ENCODE data around the gene TNFRSF25. TPM values are rescaled to one million over a fixed set of nuclear protein-coding genes. Genes with fewer than 3 reads are reported as not detected.

TNFRSF25 gene
- total RNA-seq, 1 donor from 2014 or later, result 10.0 TPM

GRCh38 chr1:6505367-6506209 is 39.6 kb upstream of the TNFRSF25 start:
- Histone ChIP-seq H3K4me3 (no peak overlapping the region), H3K36me3 (no peaks in the 10 kb centered on the region), H3K27me3 (no peaks in the 10 kb centered on the region), H3K4me1 (peaks cover 21% of the 10 kb centered on the region), H3K9me3 (no peaks in the 10 kb centered on the region), H3K27ac (no peak overlapping the region)
- ATAC-seq, result no peak
- DNase-seq, result no peak
- intact Hi-C loops (cut with DNase I), result no loop called here
- no peak for TF ChIP-seq CTCF (IDR thresholded peaks at IDR 0.05)

GRCh38 chr1:6504887-6505286 is 38.9 kb upstream of the TNFRSF25 start:
- intact Hi-C loops (cut with DNase I), result no loop called here
- no peaks in the 10 kb centered on the region for H3K27me3 ChIP-seq
- H3K9me3 ChIP-seq, result no peaks in the 10 kb centered on the region
- no peak overlapping the region for H3K4me3 ChIP-seq
- no peak overlapping the region for H3K27ac ChIP-seq
- H3K36me3 ChIP-seq, result no peaks in the 10 kb centered on the region
- no peak for TF ChIP-seq CTCF (IDR thresholded peaks at IDR 0.05)
- DNase-seq, result no peak
- ATAC-seq, result no peak
- H3K4me1 ChIP-seq, result peaks cover 21% of the 10 kb centered on the region

GRCh38 chr1:6503884-6504602 is 38.1 kb upstream of the TNFRSF25 start:
- ATAC-seq (no peak), DNase-seq (no peak)
- no peak for TF ChIP-seq CTCF (IDR thresholded peaks at IDR 0.05)
- Histone ChIP-seq H3K4me1 (peaks cover 21% of the 10 kb centered on the region), H3K27me3 (no peaks in the 10 kb centered on the region), H3K9me3 (no peaks in the 10 kb centered on the region), H3K36me3 (no peaks in the 10 kb centered on the region), H3K4me3 (no peak overlapping the region), H3K27ac (no peak overlapping the region)
- intact Hi-C loops (cut with DNase I), result no loop called here

GRCh38 chr1:6502000-6502891 is 36.3 kb upstream of the TNFRSF25 start:
- peaks cover 24% of the 10 kb centered on the region for H3K4me1 ChIP-seq
- peak; percentile 56 for ATAC-seq
- no peaks in the 10 kb centered on the region for H3K9me3 ChIP-seq
- no peaks in the 10 kb centered on the region for H3K36me3 ChIP-seq
- TF ChIP-seq CTCF (IDR thresholded peaks at IDR 0.05), result no peak
- no peaks in the 10 kb centered on the region for H3K27me3 ChIP-seq
- no peak overlapping the region for H3K4me3 ChIP-seq
- DNase-seq, result no peak
- intact Hi-C loops (cut with DNase I), result no loop called here
- H3K27ac ChIP-seq, result peak overlapping the region; percentile 36

- H3K9me3 ChIP-seq, result no peaks in the 10 kb centered on the region
- no peak overlapping the region for H3K27ac ChIP-seq
- ATAC-seq (no peak), DNase-seq (no peak)
- no peak overlapping the region for H3K4me3 ChIP-seq
- H3K36me3 ChIP-seq, result no peaks in the 10 kb centered on the region
- TF ChIP-seq CTCF (IDR thresholded peaks at IDR 0.05), result no peak
- intact Hi-C loops (cut with DNase I), result no loop called here
- H3K4me1 ChIP-seq, result peaks cover 31% of the 10 kb centered on the region
- no peaks in the 10 kb centered on the region for H3K27me3 ChIP-seq
These were observed 35.4 kb upstream of the TNFRSF25 start for GRCh38 chr1:6501279-6501813.

All from upper lobe of right lung (tissue), 1 donor.